ENCODE measurements around the gene TRIM14.
A peak's percentile ranks its signal among the peaks of the same experiment; 100 is the strongest.

Gene TRIM14

DNA sequence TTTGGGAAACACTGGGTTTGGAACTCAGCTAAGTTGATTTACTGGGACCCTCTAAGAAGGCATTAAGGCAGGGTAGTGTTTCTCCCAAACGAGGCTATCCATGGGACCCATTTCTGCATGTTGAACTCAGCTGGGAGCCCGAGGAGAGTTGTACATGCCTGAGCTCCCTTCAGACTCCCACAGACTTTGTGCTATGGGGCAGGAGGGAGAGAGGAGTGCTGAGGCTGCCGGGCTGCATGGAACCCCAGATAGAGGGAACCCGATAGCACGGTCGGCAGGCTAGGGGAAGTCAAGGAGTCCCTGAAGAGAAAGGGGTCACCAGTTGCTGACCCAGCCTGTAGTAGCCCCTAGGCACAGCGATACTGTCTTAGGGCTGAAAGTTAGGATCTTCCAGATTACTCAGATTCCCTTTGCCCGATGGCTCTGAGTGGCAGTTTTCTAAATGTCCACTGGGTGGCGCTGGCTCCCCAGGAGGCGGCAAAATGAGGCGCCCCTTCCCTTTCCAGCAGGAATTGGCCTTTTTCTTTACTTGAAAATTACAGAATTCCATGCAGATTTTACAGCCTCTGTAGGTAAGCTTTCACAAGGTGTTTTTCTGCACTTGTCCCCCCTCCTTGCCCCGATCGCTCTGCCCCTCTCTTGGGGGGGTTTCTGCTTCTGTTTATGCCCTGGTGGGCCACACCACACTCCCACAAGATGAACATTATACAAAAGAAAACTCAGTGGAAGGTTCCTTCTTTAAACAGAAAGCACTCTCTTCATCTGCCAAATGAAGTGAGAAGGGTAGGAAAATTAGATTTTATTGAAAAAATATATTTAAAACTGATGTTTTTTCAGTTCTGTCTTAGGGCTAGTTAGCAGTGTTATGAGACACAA lies 44.7 kb downstream of the TRIM14 start:
- H3K4me3 ChIP-seq (ENCODE audit: low read length, poor library complexity, severe bottlenecking) = no peak overlapping the region
- H3K4me2 ChIP-seq (ENCODE audit: low read depth, low read length, poor library complexity, severe bottlenecking) = no peak overlapping the region
- TF ChIP-seq, protein P1, sequence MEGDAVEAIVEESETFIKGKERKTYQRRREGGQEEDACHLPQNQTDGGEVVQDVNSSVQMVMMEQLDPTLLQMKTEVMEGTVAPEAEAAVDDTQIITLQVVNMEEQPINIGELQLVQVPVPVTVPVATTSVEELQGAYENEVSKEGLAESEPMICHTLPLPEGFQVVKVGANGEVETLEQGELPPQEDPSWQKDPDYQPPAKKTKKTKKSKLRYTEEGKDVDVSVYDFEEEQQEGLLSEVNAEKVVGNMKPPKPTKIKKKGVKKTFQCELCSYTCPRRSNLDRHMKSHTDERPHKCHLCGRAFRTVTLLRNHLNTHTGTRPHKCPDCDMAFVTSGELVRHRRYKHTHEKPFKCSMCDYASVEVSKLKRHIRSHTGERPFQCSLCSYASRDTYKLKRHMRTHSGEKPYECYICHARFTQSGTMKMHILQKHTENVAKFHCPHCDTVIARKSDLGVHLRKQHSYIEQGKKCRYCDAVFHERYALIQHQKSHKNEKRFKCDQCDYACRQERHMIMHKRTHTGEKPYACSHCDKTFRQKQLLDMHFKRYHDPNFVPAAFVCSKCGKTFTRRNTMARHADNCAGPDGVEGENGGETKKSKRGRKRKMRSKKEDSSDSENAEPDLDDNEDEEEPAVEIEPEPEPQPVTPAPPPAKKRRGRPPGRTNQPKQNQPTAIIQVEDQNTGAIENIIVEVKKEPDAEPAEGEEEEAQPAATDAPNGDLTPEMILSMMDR (conservative IDR thresholded peaks at IDR 0.05; ENCODE audit: low read length) = peak; percentile 98
- no peak for TF ChIP-seq EZH2phosphoT487 (IDR thresholded peaks at IDR 0.05; ENCODE audit: borderline replicate concordance)
- H3F3A ChIP-seq (ENCODE audit: low read depth) = no peaks in the 10 kb centered on the region
- no peaks in the 10 kb centered on the region for H3K9me3 ChIP-seq (ENCODE audit: insufficient read depth, low read depth, low read length)
- H3K9ac ChIP-seq (ENCODE audit: low read depth, low read length, poor library complexity, severe bottlenecking) = no peak overlapping the region
- no peaks in the 10 kb centered on the region for H3K9me2 ChIP-seq (replicated peaks; ENCODE audit: low read depth, low read length)
- no peaks in the 10 kb centered on the region for H3K27me3 ChIP-seq (ENCODE audit: insufficient read depth, low read length, poor library complexity, severe bottlenecking)
- peaks cover 2% of the 10 kb centered on the region for H3K4me1 ChIP-seq (ENCODE audit: insufficient read depth, low read length, poor library complexity, severe bottlenecking)
- peaks cover 9% of the 10 kb centered on the region; the same call in 1 of the 2 replicates for H3K36me3 ChIP-seq (ENCODE audit: insufficient read depth, low read length)
- peak overlapping the region; percentile 74; the same call in 1 of the 2 replicates for H2AFZ ChIP-seq (ENCODE audit: low read length)
- no peaks in the 10 kb centered on the region for H4K20me1 ChIP-seq (ENCODE audit: insufficient read depth, low read length, poor library complexity, severe bottlenecking)
- no peaks in the 10 kb centered on the region for H3K79me2 ChIP-seq (ENCODE audit: insufficient read depth, low read length)

DNA sequence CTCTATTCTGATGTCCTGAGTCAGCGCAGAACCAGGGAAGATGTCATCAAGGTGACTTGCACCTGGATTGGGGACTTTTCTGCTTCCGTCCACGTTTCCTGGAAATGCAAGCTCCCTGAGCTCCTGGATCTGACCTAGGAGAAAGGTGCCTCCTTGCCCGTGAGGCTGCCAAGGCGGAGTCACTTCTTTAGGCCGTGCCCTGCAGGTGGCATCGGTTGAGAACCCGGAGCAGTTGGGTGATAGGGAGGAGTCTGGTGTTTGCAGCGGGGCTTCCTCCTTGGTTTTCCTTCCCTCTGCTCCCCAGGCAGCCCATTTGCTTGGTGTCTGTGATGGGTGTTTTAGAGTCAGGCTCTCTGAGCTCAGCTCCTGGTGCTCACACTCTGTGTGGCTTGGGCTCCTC lies 47.3 kb downstream of the TRIM14 start:
- Histone ChIP-seq H3K9ac (ENCODE audit: low read depth, low read length, poor library complexity, severe bottlenecking) (no peak overlapping the region), H3K4me2 (ENCODE audit: low read depth, low read length, poor library complexity, severe bottlenecking) (no peak overlapping the region), H3K79me2 (ENCODE audit: insufficient read depth, low read length) (no peaks in the 10 kb centered on the region), H2AFZ (ENCODE audit: low read length) (no peak overlapping the region), H3K36me3 (ENCODE audit: insufficient read depth, low read length) (no peaks in the 10 kb centered on the region), H3K27me3 (ENCODE audit: insufficient read depth, low read length, poor library complexity, severe bottlenecking) (no peaks in the 10 kb centered on the region), H3K4me1 (ENCODE audit: insufficient read depth, low read length, poor library complexity, severe bottlenecking) (peaks cover 2% of the 10 kb centered on the region), H3K9me2 (replicated peaks; ENCODE audit: low read depth, low read length) (no peaks in the 10 kb centered on the region), H4K20me1 (ENCODE audit: insufficient read depth, low read length, poor library complexity, severe bottlenecking) (no peaks in the 10 kb centered on the region), H3F3A (ENCODE audit: low read depth) (no peaks in the 10 kb centered on the region), H3K4me3 (ENCODE audit: low read length, poor library complexity, severe bottlenecking) (no peak overlapping the region), H3K9me3 (ENCODE audit: insufficient read depth, low read depth, low read length) (no peaks in the 10 kb centered on the region)
- TF ChIP-seq, protein P1 (conservative IDR thresholded peaks at IDR 0.05; ENCODE audit: low read length) = no peak
- TF ChIP-seq EZH2phosphoT487 (IDR thresholded peaks at IDR 0.05; ENCODE audit: borderline replicate concordance) = no peak

DNA sequence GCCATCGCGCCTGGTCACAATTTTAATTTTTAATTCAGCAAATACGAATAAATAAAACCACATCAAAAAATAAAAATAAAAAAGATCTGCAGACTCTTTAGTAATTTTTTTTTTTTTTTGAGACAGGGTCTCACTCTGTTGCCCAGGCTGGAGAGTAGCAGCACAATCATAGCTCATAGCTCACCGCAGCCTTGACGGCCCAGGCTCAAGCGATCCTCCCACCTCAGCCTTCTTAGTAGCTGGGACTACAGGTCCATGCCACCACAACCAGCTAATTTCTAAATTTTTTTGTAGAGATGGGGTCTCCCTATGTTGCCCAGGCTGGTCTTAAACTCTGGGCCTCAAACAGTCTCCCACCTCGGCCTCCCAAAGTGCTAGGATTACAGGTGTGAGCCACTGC lies 48.3 kb downstream of the TRIM14 start:
- Histone ChIP-seq H3K4me3 (ENCODE audit: low read length, poor library complexity, severe bottlenecking) (no peak overlapping the region), H3K36me3 (ENCODE audit: insufficient read depth, low read length) (no peaks in the 10 kb centered on the region), H3K79me2 (ENCODE audit: insufficient read depth, low read length) (no peaks in the 10 kb centered on the region), H2AFZ (ENCODE audit: low read length) (no peak overlapping the region), H3K9me2 (replicated peaks; ENCODE audit: low read depth, low read length) (no peaks in the 10 kb centered on the region), H3K27me3 (ENCODE audit: insufficient read depth, low read length, poor library complexity, severe bottlenecking) (no peaks in the 10 kb centered on the region), H3K9me3 (ENCODE audit: insufficient read depth, low read depth, low read length) (no peaks in the 10 kb centered on the region), H4K20me1 (ENCODE audit: insufficient read depth, low read length, poor library complexity, severe bottlenecking) (no peaks in the 10 kb centered on the region), H3F3A (ENCODE audit: low read depth) (no peaks in the 10 kb centered on the region), H3K9ac (ENCODE audit: low read depth, low read length, poor library complexity, severe bottlenecking) (no peak overlapping the region), H3K4me1 (ENCODE audit: insufficient read depth, low read length, poor library complexity, severe bottlenecking) (peaks cover 2% of the 10 kb centered on the region), H3K4me2 (ENCODE audit: low read depth, low read length, poor library complexity, severe bottlenecking) (no peak overlapping the region)
- TF ChIP-seq EZH2phosphoT487 (IDR thresholded peaks at IDR 0.05; ENCODE audit: borderline replicate concordance) = no peak
- TF ChIP-seq, protein P1 (conservative IDR thresholded peaks at IDR 0.05; ENCODE audit: low read length) = no peak
